Nephron (organoid): Measurements from ENCODE around the gene SUN1.

Experiments used
- H3K27ac Mint-ChIP-seq, 3 experiments: 2 replicates each; pipeline ENCODE4 v1.8.0; 2020; ENCODE audit warnings: mixed read lengths in 3 of 3, mild to moderate bottlenecking in 2 of 3, moderate library complexity in 1 of 3
- H3K27me3 Mint-ChIP-seq: 2 replicates; pipeline ENCODE4 v1.8.0; 2021; ENCODE audit warnings: low read depth, mild to moderate bottlenecking, moderate library complexity, mixed read lengths
- H3K36me3 Mint-ChIP-seq: 2 replicates; pipeline ENCODE4 v1.8.0; 2020; ENCODE audit warnings: low read depth, mixed read lengths
- H3K4me1 Mint-ChIP-seq: 2 replicates; pipeline ENCODE4 v1.8.0; 2020; ENCODE audit warnings: mixed read lengths
- H3K4me3 Mint-ChIP-seq, 3 experiments: 2 replicates each; pipeline ENCODE4 v1.8.0; 2020; ENCODE audit warnings: mild to moderate bottlenecking in 3 of 3, mixed read lengths in 3 of 3, moderate library complexity in 2 of 3
- H3K9me3 Mint-ChIP-seq: 2 replicates; pipeline ENCODE4 v1.8.0; 2020; ENCODE audit warnings: mixed read lengths
- CTCF ChIP-seq, 3 experiments: fragments of 200-600 bp; sonication (generic); IDR thresholded peaks; one replicate each; pipeline ENCODE4 v1.5.0; 2021; ENCODE audit warnings: antibody characterized with exemption in 3 of 3; ENCODE audit not compliant: unreplicated experiment in 3 of 3

Gene SUN1

GRCh38 chr7:863106-863505, 30.8 kb downstream of the SUN1 start:
- Mint-ChIP-seq H3K9me3 (no peaks in the 10 kb centered on the region), H3K27ac (no peak overlapping the region), H3K4me3 (no peak overlapping the region), H3K27me3 (no peaks in the 10 kb centered on the region), H3K4me1 (peaks cover 12% of the 10 kb centered on the region), H3K36me3 (peaks cover 88% of the 10 kb centered on the region)
- TF ChIP-seq CTCF (IDR thresholded peaks at IDR 0.05; ENCODE audit: unreplicated experiment in 3 of 3) = no peak

GRCh38 chr7:865921-866320, 33.6 kb downstream of the SUN1 start:
- H3K27me3 Mint-ChIP-seq = no peaks in the 10 kb centered on the region
- H3K4me1 Mint-ChIP-seq = peaks cover 12% of the 10 kb centered on the region
- no peak for TF ChIP-seq CTCF (IDR thresholded peaks at IDR 0.05; ENCODE audit: unreplicated experiment in 3 of 3)
- no peak overlapping the region for H3K4me3 Mint-ChIP-seq
- no peak overlapping the region for H3K27ac Mint-ChIP-seq
- peaks cover 80% of the 10 kb centered on the region for H3K36me3 Mint-ChIP-seq
- no peaks in the 10 kb centered on the region for H3K9me3 Mint-ChIP-seq

GRCh38 chr7:867001-867405, 34.7 kb downstream of the SUN1 start:
- H3K4me3 Mint-ChIP-seq = no peak overlapping the region
- TF ChIP-seq CTCF (IDR thresholded peaks at IDR 0.05; ENCODE audit: unreplicated experiment in 3 of 3) = no peak
- peak overlapping the region; percentile 82 to 91 (median 84) for H3K27ac Mint-ChIP-seq
- H3K27me3 Mint-ChIP-seq = no peaks in the 10 kb centered on the region
- peaks cover 15% of the 10 kb centered on the region for H3K4me1 Mint-ChIP-seq
- no peaks in the 10 kb centered on the region for H3K9me3 Mint-ChIP-seq
- H3K36me3 Mint-ChIP-seq = peaks cover 77% of the 10 kb centered on the region

- TF ChIP-seq CTCF (IDR thresholded peaks at IDR 0.05; ENCODE audit: unreplicated experiment in 3 of 3) = no peak
- peaks cover 77% of the 10 kb centered on the region for H3K36me3 Mint-ChIP-seq
- peak overlapping the region; percentile 82 to 91 (median 84) for H3K27ac Mint-ChIP-seq
- H3K27me3 Mint-ChIP-seq = no peaks in the 10 kb centered on the region
- peak overlapping the region in 2 of 3 experiments; percentile 29 to 42 for H3K4me3 Mint-ChIP-seq
- peaks cover 21% of the 10 kb centered on the region for H3K4me1 Mint-ChIP-seq
- H3K9me3 Mint-ChIP-seq = no peaks in the 10 kb centered on the region
These were observed 35.3 kb downstream of the SUN1 start for GRCh38 chr7:867406-868188.

GRCh38 chr7:868189-868486, 35.9 kb downstream of the SUN1 start:
- Mint-ChIP-seq H3K4me3 (no peak overlapping the region), H3K4me1 (peaks cover 24% of the 10 kb centered on the region), H3K36me3 (peaks cover 79% of the 10 kb centered on the region), H3K27me3 (no peaks in the 10 kb centered on the region), H3K9me3 (no peaks in the 10 kb centered on the region), H3K27ac (no peak overlapping the region)
- no peak for TF ChIP-seq CTCF (IDR thresholded peaks at IDR 0.05; ENCODE audit: unreplicated experiment in 3 of 3)

- H3K4me3 Mint-ChIP-seq = no peak overlapping the region
- peaks cover 75% of the 10 kb centered on the region for H3K36me3 Mint-ChIP-seq
- no peak overlapping the region for H3K27ac Mint-ChIP-seq
- no peaks in the 10 kb centered on the region for H3K9me3 Mint-ChIP-seq
- TF ChIP-seq CTCF (IDR thresholded peaks at IDR 0.05; ENCODE audit: unreplicated experiment in 3 of 3) = no peak
- peaks cover 33% of the 10 kb centered on the region for H3K4me1 Mint-ChIP-seq
- H3K27me3 Mint-ChIP-seq = no peaks in the 10 kb centered on the region
These were observed 37.1 kb downstream of the SUN1 start for GRCh38 chr7:869348-869747.
